GM10266 (cell line): ENCODE results near the gene RPS6KC1.
"Not testable (repeated sequence)": the region's sequence is repeated elsewhere in the genome, so short reads cannot be mapped to it uniquely, and the experiment has no call there.

Experiments used
- DNase-seq: peaks from one replicate; pipeline ENCODE4 v3.0.0; 2012; ENCODE audit errors: extremely low spot score
- CTCF ChIP-seq: IDR thresholded peaks from 2 replicates; pipeline ENCODE4 v1.5.1; 2012; ENCODE audit warnings: mild to moderate bottlenecking, low read depth; ENCODE audit not compliant: control insufficient read depth, insufficient read depth; ENCODE audit errors: missing control alignments

The RPS6KC1 gene

GRCh38 chr1:213019450-213019849 is 31.6 kb upstream of the RPS6KC1 start:
- no peak for TF ChIP-seq CTCF
- no peak for DNase-seq

- TF ChIP-seq CTCF, result no peak
- no peak for DNase-seq
Measured at GRCh38 chr1:213020016-213020415, 31.0 kb upstream of the RPS6KC1 start.

- not testable (repeated sequence) for DNase-seq
Measured at GRCh38 chr1:213027024-213027423, 24.0 kb upstream of the RPS6KC1 start.

- no peak for DNase-seq
- no peak for TF ChIP-seq CTCF
Measured at GRCh38 chr1:213032651-213033050, 18.4 kb upstream of the RPS6KC1 start.

GRCh38 chr1:213034713-213035112 is 16.3 kb upstream of the RPS6KC1 start:
- DNase-seq, result no peak
- TF ChIP-seq CTCF, result no peak

- no peak for TF ChIP-seq CTCF
- DNase-seq, result no peak
Measured at GRCh38 chr1:213035573-213035972, 15.5 kb upstream of the RPS6KC1 start.

GRCh38 chr1:213041443-213041842 is 9.6 kb upstream of the RPS6KC1 start:
- DNase-seq, result no peak
- TF ChIP-seq CTCF, result no peak

- not testable (repeated sequence) for DNase-seq
Measured at GRCh38 chr1:213045321-213046226, 5.5 kb upstream of the RPS6KC1 start.
